ENCODE data around the gene PARP9.

PARP9 gene

GRCh38 chr3:122586773-122587485 is 22.8 kb upstream of the PARP9 start:
- DNase-seq (ENCODE audit: low read depth): no peak
- no peak for TF ChIP-seq CTCF (conservative IDR thresholded peaks at IDR 0.05; ENCODE audit: low read length)
- no peak overlapping the region for H3K4me3 ChIP-seq (ENCODE audit: low read length)

- TF ChIP-seq CTCF (conservative IDR thresholded peaks at IDR 0.05; ENCODE audit: low read length): no peak
- no peak for DNase-seq (ENCODE audit: low read depth)
- H3K4me3 ChIP-seq (ENCODE audit: low read length): no peak overlapping the region
These were observed 22.0 kb upstream of the PARP9 start for GRCh38 chr3:122586098-122586497.

- no peak overlapping the region for H3K4me3 ChIP-seq (ENCODE audit: low read length)
- DNase-seq (ENCODE audit: low read depth): no peak
- TF ChIP-seq CTCF (conservative IDR thresholded peaks at IDR 0.05; ENCODE audit: low read length): no peak
These were observed 18.3 kb upstream of the PARP9 start for GRCh38 chr3:122582390-122582789.

- TF ChIP-seq CTCF (conservative IDR thresholded peaks at IDR 0.05; ENCODE audit: low read length): no peak
- DNase-seq (ENCODE audit: low read depth): no peak
- H3K4me3 ChIP-seq (ENCODE audit: low read length): no peak overlapping the region
These were observed 17.5 kb upstream of the PARP9 start for GRCh38 chr3:122581622-122582021.

GRCh38 chr3:122580470-122580869 is 16.4 kb upstream of the PARP9 start:
- DNase-seq (ENCODE audit: low read depth): no peak
- no peak for TF ChIP-seq CTCF (conservative IDR thresholded peaks at IDR 0.05; ENCODE audit: low read length)
- no peak overlapping the region for H3K4me3 ChIP-seq (ENCODE audit: low read length)

GRCh38 chr3:122578069-122578740 is 14.1 kb upstream of the PARP9 start:
- no peak for DNase-seq (ENCODE audit: low read depth)
- TF ChIP-seq CTCF (conservative IDR thresholded peaks at IDR 0.05; ENCODE audit: low read length): no peak
- H3K4me3 ChIP-seq (ENCODE audit: low read length): no peak overlapping the region
